AG09319 (cell line): ENCODE results near the gene SLC66A1.

Source experiments
- DNase-seq: peaks from one replicate; pipeline ENCODE4 v3.0.0-alpha.2; 2010; ENCODE audit warnings: low read depth; ENCODE audit errors: extremely low read depth
- TF ChIP-seq, protein P1 (sequence below): IDR thresholded peaks from 2 replicates; pipeline ENCODE4 v1.5.1; 2011; ENCODE audit warnings: low read depth, mild to moderate bottlenecking, inconsistent platforms, low read length, moderate library complexity

SLC66A1 gene

DNA sequence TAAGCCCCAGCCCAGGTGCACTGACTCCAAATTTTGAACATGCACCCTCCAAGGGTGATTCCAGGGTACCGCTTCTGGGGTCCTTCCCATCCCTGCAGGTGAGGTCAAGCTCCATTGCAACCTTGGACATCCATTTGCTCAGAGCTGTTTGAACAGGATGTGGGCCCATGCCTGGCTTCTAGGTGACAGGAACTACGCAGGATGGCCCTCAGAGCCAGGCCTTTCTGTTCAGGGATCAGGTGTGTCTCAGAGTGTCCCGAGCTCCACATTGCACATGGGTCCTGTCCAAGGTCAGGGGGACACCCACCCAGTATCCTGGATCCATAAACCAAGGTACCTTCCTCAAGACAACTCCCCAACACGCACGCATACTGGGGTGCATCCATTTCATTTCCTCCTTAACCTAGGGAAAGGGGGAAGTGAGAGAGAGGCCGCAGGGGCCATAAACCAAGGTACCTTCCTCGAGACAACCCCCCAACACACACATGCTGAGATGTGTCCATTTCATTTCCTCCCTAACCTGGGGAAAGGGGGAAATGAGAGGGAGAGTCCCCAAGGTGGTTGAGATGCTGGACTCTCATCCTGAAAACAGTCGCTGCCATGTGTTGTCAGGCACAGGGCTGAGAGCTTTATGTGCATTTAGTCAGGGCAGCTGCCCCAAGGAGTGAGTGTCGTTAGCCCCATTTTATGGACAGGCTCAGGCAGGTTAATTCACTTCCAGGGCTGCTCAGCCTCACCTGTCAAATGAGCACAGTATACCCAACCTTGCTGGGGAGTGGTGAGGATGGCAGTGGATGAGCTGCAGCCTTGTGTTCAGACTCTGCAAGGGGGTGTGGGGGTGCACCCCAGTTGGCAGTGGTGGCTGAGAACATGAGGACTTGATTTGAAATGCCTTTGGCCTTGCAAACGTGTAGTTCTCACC is 2.1 kb downstream of the SLC66A1 start:
- DNase-seq, result no peak
- TF ChIP-seq, protein P1, sequence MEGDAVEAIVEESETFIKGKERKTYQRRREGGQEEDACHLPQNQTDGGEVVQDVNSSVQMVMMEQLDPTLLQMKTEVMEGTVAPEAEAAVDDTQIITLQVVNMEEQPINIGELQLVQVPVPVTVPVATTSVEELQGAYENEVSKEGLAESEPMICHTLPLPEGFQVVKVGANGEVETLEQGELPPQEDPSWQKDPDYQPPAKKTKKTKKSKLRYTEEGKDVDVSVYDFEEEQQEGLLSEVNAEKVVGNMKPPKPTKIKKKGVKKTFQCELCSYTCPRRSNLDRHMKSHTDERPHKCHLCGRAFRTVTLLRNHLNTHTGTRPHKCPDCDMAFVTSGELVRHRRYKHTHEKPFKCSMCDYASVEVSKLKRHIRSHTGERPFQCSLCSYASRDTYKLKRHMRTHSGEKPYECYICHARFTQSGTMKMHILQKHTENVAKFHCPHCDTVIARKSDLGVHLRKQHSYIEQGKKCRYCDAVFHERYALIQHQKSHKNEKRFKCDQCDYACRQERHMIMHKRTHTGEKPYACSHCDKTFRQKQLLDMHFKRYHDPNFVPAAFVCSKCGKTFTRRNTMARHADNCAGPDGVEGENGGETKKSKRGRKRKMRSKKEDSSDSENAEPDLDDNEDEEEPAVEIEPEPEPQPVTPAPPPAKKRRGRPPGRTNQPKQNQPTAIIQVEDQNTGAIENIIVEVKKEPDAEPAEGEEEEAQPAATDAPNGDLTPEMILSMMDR, result no peak

DNA sequence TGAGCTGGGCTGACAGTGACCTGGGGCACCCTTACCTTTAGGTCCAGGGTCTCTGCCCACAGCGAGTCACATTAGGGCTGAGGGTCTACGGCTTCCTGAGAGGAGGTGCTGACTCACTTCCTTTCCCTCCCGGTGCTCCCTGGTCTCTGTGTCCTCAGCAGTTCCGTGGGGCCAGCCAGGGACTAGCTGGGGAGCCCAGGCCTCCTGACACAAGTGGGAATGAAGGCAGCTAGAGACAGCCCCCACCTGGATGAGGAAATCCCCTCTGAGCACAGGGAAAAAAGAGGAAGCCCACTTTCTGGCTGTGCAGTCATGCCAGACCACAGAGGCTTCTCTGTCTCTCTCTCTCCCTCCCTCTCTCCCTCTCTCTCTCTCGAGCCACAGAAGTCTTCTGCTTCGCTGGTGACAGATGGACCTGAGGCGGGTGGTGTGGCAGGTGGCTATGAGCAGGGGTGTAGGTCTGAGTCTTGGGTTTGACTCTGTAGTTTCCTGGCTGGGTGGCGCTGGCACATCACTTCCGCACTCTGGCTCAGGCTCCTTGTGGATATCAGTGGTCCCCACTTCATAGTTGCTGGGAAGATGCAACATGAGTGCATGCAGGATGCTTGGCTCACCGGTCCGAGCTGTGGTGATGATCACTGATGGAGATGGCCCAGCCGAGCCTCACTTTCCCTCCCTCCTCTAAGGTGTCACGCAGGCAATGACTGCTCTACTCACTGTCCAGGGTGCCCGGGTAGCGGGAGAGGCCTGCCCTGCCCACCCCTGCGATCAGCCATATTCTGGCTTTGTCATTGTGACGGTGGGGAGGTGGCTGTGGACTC is 3.5 kb downstream of the SLC66A1 start:
- DNase-seq, result no peak
- TF ChIP-seq, protein P1, result no peak

DNA sequence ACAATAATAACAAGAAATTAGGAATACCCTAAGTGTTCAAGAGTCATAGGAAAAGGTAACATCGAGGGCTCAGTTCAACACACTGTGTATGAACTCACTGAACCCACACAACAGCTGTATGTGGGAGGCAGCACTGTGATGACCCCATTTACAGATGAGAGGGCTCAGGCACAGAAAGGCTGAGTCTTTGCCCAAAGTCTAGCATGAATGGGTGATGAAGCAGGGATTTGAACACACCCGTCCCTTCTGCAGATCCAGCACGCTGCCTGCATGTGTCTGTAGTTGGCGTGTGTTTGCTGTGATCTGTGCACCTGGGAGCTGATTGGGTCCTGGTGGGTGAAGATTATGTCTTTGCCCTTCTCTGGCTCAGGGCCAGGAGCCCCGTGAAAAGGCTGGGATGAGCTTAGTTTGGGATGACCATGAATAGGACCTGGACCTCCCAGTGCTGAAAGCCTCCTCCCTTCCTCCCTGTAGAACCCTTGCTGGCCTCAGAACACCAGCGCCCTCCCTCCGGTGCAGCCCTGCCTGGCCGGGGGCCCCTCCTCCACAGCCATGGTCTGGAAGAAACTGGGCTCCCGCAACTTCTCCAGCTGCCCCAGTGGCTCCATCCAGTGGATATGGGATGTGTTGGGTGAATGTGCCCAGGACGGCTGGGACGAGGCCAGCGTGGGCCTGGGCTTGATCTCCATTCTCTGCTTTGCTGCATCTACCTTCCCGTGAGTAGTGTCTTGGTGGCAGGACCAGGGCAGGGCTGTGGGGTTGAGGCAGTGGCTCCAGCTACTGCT is 5.2 kb downstream of the SLC66A1 start:
- no peak for DNase-seq
- TF ChIP-seq, protein P1, result no peak

DNA sequence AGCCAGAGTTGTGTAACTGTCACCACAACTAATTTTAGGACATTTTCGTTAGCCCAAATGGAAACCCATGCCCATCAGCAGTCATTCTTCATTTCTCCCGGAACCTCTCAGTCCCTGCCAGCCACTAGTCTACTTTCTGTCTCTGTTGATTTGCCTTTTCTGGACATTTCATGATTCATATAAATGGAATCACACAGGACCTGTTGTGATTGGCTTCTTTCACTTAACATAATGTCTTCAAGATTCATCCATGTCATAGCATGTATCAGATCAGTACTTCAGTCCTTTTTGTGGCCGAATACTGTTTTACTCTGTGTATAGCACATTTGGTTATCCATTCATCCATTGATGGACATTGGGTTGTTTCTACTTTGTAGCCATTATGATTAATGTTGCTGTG is 7.1 kb downstream of the SLC66A1 start:
- DNase-seq, result no peak

DNA sequence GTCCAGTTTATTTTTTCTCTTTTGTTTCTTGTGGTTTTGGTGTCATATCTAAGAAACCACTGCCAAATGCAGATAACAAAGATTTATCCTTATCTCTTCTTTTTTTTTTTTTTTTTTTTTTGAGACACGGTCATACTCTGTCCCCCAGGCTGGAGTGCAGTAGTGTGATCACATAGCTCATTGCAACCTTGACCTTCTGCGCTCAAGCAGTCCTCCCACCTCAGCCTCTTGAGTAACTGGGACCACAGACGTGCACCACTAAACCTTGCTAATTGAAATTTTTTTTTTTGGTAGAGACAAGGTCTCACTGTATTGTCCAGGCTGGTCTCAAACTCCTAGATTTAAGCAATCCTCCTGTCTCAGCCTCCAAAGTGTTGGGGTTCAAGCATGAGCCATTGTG is 8.9 kb downstream of the SLC66A1 start:
- TF ChIP-seq, protein P1, result no peak
- DNase-seq, result no peak

More for the DNA sequence above, 7.1 kb downstream of the SLC66A1 start:
- TF ChIP-seq, protein P1, result no peak

DNA sequence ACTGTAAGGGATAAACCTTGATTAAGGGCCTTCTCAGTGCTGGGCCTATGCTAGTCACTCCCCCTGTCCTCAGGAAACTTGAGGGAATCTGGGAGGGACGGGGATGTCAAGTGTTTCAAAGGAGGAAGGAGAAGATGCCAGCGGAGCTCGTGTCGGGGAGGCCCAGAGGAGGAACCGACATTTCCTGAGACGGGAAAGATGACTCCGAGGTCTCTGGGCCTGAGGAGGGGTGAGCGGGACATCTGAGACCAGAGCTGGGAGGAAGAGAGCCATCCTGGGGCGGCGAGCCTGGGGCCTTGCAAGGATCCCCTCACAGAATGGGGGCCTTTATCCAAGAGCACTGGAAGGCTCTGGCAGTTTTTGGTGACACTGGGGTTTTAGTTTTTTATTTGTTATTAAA is 10.4 kb downstream of the SLC66A1 start:
- no peak for DNase-seq

More for the DNA sequence above, 10.4 kb downstream of the SLC66A1 start:
- TF ChIP-seq, protein P1, result no peak
